Measurements from ENCODE around the gene COX14. TPM values are rescaled to one million over a fixed set of nuclear protein-coding genes. Genes with fewer than 3 reads are reported as not detected.
A peak's percentile ranks its signal among the peaks of the same experiment; 100 is the strongest.
"Not testable (repeated sequence)": the region's sequence is repeated elsewhere in the genome, so short reads cannot be mapped to it uniquely, and the experiment has no call there.

Gene COX14
- total RNA-seq, 1 experiment from 2014 or later: 98.6 TPM

DNA sequence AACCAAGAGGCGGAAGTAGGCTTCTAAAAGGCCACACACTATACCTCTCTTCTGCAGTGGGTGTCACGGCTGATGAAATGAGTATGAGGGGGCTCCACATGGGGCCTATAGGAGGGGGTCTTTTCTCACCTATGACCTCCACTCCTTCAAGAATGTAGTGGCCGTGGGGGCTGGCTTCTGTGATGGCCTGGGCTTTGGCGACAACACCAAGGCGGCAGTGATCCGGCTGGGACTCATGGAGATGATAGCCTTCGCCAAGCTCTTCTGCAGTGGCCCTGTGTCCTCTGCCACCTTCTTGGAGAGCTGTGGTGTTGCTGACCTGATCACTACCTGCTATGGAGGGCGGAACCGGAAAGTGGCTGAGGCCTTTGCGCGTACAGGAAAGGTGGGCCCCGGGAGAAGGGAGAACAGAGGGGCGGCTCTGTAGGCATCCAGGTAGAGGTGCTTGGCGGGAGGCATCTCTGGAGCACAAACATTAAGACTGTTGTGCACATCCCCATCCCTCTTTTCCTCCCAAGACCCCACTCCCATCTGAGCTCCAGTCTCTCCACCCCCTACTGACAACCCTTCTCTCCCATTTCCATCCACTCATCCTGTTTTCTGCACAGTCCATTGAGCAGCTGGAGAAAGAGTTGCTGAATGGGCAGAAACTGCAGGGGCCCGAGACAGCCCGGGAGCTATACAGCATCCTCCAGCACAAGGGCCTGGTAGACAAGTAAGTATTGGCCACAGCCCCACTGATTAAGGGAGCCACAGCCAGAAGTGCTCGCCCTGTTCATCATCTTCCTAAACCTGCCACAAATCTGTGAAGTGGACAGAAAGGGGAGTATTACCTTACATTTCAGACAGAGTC is 4.4 kb upstream of the COX14 start:
- no peak for DNase-seq (ENCODE audit: low spot score)

DNA sequence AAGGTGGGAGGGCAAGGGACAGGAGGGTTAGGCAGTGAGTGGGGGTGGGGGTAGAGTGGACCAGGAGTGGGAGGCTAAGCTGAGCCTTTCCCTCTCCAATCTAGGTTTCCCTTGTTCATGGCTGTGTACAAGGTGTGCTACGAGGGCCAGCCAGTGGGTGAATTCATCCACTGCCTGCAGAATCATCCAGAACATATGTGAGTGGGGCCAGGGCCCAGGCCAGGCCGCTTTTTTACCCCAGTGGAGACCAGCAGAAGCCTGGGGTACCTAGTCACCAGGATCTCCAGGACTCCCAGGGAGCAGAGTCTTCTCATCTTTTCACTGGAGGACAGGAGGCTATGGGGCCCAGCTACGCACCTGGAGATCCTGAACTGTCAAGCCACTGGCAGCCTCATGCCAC is 2.7 kb upstream of the COX14 start:
- DNase-seq (ENCODE audit: low spot score): no peak

DNA sequence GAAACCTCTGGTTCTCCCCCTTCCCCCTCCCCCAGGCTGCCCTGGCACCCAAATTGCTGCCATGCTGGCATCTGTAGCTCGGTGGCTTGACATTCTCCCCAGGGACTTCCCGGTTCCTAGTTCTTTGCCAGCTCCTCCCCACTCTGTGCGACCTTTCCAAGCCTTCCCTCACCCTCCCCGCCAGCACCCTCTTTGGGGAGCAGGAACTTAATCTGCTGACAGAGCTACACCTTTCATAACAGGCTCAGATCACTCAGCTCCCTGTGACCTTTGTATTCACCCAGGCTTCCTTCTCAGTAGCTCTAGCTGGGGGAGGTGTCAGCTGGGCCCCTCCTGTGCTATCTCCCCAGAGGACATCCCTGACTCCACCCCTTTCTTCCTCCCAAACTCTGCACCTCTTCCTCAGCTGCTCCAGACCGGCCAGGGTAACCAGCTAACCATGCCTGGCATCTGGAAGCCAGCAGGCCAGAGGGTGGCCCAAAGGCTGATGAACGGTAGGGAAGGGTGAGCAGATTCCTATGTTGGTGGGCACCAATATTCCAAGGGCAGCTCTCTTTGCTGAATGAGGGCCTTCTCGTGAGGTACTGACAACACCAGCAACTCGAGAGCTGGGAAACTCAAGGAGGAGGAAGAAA is 1.8 kb upstream of the COX14 start:
- DNase-seq (ENCODE audit: low spot score): peak; percentile 77

DNA sequence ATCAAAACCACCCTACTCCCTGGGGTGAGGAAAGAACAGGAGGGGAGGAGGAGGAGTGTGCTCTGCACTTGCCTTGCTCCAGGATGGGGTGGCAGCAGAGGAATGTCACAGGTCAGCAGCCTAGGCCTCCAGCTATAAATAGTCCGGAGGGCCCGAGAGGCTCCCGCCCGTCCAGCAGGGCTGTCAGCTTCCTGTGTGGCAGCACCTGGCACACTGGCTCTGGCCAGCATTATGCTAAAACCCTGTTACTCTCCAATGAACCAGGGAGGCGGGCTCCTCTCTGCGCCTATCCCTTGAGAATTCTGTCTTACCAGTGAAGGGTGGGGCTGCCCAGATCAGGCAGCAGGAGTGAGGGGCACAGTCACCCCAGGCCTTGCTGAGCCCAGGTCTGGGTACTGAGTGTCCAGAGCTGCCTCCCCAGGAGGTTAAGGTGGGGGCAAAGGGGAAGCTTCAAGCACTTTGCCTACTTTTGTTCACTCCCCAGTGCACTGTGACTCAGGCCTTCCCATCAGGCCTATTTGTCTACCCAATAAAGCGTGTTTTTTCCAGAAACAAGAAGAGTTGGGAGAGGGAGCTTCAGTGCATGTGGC is 1.2 kb upstream of the COX14 start:
- DNase-seq (ENCODE audit: low spot score): peak; percentile 80

DNA sequence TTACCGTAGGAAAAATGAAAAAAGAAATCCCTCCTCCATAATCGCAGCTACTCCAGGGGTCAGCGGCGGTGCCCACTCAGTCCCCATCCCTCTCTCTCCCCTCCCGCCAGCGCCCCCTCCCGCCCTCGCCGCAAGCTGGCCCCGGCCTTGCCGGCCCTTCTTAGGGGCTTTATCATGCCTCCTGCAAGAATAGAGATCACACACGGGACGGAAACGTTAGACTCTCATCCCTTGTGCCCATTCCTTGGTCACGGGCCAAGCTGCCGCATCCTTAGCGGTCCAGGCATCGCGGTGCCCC is 692 bp upstream of the COX14 start:
- no peak for DNase-seq (ENCODE audit: low spot score)

DNA sequence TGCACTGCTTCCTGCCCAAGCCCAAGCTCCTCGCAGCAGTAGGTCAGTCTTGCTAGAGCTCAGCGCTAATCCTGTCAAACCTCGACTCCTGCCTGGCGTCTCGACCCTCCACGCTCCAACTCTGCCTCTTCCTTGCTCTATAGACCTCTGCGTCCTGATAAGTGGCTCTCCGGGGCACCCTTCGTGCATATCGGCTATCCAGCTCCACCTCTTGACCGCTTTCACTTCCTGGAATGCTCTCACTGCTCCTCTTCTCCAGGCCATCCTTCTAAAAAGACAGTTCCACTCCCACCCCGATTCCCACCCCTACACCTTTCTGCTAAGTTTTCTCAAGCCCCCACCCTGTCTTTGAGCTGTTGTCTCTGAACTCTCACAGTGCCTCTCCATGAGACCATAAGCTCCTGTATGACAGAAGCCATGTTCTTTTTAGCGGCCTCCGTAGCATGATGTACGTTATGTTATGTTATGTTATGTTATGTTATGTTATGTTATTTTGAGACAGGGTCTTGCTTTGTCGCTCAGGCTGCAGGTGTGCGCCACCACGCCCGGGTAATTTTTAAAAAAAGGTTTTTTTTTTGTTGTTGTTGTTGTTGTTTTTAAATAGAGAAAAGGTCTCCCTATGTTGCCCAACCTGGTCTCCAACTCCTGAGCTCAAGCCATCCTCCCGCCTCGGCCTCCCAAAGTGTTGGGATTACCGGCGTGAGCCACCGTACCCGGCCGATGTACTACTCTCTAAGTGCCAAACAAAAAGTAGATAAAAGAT is 601 bp downstream of the COX14 start:
- no peak for DNase-seq (ENCODE audit: low spot score)

DNA sequence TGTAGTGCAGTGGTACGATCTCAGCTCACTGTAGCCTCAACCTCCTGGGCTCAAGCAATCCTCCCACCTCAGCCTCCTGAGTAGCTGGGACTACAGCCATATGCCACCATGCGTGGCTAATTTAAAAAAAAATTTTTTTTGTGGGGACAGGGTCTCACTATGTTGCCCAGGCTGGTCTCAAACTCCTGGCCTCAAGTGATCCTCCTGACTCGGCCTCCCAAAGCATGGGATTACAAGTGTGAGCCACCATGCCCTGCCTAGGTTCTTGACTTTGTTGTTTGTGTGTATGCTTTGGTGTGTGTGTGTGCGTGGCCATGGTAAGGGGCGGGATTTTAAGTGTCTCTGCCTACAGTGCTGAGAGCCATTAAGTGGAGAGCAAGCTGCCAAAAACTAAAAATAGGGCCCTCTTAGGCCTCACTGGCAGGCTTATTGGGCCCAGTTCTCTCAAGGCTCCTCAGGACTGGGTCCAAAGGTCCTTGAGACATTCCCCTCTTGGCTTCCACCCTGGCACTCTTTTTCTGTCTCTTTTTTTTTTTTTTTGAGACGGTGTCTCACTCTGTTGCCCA is 5.1 kb downstream of the COX14 start:
- DNase-seq (ENCODE audit: low spot score): no peak

DNA sequence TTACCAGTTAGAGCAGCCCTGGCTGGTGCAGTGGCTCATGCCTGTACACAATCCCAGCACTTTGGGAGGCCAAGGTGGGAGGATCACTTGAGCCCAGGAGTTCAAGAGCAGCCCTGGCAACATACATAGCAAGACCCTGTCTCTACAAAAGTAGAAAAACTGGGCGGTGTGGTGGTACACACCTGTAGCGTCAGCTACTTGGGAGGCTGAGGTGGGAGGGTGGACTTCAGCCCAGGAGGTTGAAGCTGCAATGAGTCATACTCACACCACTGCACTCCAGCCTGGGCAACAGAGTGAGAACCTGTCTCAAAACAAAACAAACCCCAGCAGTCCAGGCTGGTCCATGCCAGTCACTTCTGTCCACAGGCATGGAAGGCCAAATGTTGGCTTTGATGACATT is 7.4 kb downstream of the COX14 start:
- DNase-seq (ENCODE audit: low spot score): no peak

DNA sequence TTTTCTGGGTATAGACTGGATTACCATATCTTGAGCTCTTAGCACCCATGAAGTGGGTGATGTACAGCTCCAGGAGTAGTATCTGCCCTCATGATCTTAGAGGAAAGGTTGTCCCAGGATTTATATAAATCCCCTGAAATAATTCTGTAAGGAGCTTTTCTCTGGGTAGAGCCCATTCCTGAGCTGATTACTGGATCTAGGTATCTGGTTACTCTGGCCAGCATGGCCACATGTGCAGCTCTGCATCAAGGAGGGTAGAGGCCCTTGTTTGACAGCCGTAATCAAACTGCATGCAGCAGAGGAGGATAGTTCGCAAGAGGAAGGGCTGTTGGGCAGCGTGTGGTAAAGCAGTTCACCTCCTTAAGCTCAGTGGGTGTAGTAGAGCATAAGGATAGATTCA is 8.5 kb downstream of the COX14 start:
- DNase-seq (ENCODE audit: low spot score): no peak

DNA sequence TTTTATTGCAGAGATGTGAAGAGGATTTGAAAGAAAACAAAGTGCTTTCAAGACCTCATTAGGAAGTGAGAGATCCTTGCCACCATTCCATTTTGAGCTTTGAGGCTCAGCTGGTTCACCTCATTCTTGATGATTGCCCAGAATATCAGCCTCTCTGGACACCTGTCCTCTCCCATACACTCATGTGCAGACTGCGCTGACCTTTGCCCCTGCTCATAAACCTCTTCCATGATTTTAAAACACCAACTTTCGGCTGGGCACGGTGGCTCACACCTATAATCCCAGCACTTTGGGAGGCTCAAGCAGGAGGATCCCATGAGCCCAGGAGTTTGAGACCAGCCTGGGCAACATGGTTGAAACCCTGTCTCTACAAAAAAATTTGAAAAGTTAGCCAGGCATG is 8.9 kb downstream of the COX14 start:
- no peak for DNase-seq (ENCODE audit: low spot score)

DNA sequence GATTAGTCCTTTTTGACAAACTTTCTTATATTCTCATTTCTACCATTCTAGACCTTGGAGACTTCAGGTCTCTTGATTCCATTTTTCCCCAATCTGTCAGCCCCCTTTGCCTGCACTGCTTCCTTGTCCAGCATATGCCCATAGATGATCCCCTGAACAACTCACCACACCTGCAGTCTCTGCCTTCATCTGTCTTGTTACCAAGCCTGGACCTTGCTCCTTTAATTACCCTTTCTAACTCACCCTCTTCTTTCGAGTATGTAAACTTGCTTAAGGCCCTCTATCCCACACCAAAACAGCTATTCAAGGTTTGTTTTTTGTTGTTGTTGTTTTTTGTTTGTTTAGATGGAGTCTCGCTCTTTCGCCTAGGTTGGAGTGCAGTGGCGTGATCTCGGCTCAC is 9.6 kb downstream of the COX14 start:
- no peak for DNase-seq (ENCODE audit: low spot score)

DNA sequence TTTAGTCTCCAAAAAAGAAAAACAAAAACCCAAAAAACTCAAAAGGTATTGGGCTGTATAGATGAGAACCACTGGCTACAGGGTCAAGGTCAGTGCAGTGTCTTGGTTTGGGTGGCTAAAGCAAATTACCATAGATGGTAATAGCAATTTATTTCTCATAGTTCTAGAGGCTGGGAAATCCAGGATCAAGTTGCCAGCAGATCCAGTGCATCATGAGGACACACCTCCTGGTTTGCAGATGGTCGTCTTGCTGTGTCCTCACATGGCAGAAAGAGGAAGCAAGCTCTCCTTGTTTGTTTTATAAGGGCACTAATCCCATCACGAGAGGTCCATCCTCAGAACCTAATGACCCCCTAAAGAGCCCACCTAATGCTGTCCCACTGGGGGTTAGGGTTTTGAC is 11.2 kb downstream of the COX14 start:
- no peak for DNase-seq (ENCODE audit: low spot score)

DNA sequence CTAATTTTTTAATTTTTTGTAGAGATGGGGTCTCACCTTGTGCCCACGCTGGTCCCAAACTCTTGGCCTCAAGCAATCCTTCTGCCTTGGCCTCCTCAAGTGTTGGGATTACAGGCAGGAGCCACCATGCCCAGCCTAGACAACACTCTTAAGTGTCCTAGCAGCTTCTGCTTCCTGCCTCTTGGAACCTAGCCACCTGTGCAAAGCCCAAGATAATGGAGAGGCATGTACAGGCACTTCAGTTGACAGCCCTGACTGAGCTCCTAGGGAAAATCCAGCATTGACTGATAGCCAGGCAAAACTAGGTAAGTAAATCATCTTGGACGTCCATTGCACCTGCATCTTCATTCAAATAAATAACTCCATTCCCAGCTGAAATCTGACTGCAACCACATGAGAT is 15.5 kb downstream of the COX14 start:
- DNase-seq (ENCODE audit: low spot score): no peak

DNA sequence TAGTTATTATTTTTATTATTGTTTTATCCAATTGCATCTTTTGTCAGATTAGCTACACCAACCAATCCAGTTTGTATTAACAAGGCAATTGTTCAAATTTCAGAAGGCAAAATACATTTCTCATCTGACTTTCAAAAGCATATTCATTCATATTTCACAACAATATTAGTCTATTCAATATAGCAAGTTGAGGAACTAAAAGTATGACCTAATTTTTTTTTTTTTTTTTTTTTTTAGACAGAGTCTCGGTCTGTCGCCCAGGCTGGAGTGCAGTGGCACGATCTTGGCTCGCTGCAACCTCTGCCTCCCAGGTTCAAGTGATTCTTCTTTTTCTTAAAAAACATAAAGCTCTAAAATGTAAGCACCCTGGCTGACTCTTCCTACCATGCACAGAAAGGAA is 17.3 kb downstream of the COX14 start:
- DNase-seq (ENCODE audit: low spot score): no peak

DNA sequence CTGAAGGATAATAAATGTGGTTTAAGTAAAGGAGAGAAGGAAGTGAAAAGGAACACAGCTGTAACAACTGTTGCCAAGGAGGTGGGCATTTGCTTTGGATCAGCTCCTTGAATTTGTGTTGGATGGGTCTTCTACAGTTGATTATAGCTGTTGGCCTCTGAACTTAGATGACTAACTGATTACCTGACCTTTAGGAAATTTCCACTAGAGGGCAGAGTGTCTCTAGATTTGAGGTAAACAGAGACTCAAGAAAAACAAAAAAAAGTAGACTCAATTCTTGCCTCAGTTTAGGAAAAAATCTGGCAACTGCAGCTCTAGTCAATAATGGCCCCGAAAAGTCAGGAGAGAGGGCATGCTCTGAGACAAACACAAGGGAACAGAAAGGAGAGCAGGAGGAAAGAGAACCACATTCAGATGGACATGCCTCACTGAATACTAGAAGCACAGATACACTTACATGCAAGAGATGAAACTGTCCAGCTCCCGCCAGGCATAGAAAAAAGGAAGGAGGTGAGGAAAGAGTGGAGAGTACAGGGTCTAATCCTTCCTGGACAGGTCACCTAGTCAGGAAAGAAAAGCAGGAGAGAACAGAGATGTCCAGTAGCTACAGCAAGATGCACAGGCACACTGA is 20.6 kb downstream of the COX14 start:
- peak; percentile 47 for DNase-seq (ENCODE audit: low spot score)

DNA sequence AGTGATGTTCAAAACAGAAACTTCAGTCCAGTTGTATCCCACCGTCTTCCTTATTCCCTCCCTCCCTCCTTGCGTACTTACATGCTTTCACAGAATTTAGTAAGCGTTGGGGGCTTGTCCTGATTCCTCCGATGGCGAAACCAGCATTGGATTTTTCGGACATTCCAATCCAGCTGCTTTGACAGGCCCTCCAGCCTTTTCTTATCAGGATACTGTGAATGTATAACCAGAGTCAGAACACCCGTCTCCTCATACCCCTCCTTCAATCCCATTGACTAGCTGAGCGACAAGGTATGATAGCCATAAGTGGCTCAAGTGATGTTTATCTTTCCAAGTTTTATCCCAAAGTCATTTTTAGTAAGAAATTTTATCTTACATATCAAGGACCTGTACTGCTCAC is 31.0 kb downstream of the COX14 start:
- no peak for DNase-seq (ENCODE audit: low spot score)

DNA sequence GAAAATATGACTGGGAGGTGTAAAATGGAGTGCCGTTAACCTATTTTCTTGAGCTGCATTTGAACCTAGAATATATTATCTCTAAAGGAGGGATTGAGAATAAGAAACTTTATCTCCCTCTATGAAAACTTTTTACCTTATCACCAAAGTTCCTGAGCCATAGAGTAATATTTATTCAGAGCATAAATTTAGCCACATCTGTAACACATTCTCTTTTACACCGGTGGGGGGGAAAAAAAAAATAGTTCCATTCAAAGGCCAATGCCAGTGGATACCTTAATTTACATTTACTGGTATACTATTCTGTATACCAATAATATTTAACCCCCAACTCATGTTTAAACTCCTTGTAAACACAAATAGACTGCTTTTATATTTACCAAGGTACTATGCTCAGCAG is 33.4 kb downstream of the COX14 start:
- no peak for DNase-seq (ENCODE audit: low spot score)

DNA sequence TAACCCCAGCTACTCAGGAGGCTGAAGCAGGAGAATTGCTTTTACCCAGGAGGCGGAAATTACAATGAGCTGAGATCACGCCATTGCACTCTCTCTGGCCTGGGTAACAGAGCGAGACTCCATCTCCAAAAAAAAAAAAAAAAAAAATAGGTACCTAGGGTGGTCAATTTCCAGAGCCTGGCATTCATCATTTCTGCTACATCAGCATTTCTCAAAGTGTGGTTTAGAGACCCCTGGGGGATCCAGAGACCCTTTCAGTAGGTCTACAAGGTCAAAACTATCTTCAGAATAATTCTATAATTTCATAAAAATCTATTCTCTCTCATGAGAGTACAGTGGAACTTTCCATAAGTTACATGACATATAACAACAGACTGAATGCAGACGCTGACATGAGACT is 35.2 kb downstream of the COX14 start:
- DNase-seq (ENCODE audit: low spot score): no peak

DNA sequence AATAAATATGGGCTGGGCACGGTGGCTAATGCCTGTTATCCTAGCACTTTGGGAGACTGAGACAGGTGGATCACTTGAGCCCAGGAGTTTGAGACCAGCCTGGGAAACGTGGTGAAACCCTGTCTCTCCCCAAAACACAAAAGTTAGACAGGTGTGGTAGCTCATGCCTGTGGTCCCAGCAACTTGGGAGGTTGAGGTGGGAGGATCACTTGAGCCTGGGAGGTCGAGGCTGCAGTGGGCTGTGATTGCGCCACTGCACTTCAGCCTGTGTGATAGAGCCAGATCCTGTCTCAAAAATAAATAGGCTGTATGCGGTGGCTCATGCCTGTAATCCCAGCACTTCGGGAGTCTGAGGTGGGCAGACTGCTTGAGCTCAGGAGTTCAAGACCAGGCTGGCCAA is 36.0 kb downstream of the COX14 start:
- DNase-seq (ENCODE audit: low spot score): not testable (repeated sequence)

DNA sequence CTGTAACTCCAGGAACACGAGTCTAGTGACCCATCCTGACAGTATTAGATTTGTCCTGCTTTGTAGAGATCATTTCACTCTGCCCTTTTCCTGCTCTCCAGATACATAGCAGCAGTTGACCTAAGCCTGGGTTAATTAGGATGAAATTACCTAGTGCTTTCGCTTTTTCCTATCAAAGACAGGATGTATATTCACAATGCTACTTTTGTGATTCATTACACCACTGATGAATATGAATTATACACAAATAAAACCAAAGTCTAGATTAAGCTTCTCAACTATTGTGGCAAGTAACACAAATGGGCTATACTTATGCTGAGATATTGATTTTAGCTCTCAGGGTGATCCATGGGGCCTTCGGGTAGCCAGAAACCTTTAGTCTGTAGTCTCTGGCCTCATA is 37.3 kb downstream of the COX14 start:
- DNase-seq (ENCODE audit: low spot score): no peak

DNA sequence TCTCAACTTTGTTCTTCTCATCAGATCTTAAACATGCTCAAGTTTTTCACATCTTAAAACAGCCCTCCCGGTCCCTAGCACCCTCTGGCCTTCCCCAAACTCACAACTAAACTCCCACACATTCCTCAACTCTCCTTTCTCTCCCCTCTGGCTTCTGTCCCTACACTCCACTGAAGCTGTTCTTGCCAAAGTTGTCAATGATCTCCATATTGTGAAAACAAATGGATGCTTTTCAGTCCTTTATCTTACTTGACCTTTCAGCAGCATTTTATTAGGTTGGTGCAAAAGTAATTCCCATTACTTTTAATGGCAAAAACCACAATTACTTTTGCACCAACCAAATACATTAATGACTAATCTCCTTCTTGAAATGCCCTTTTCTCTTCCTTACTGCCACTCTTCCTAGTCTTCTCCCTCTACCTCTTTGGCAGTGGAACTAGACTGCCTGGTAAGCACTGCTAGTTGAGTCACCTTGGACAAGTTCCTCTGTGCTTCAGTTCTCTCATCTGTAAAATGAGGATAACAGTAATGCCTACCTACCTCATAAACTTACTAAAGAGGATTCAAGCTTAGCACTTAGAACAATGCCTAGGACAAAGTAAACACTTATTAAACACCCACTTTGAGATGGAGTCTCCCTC is 39.1 kb downstream of the COX14 start:
- DNase-seq (ENCODE audit: low spot score): no peak

All from HT-29 (cell line).